Measurements from ENCODE around the gene LZTR1. TPM values are rescaled to one million over a fixed set of nuclear protein-coding genes. Genes with fewer than 3 reads are reported as not detected.

LZTR1 gene
- polyA plus RNA-seq, 6 donors from 2014 or later, result 3.6 to 15.0 (median 9.3) TPM

- DNase-seq, result no peak
- Mint-ChIP-seq H3K36me3 (no peaks in the 10 kb centered on the region), H3K9me3 (peaks cover 0 to 4% (median 0%) of the 10 kb centered on the region in 7 donors), H3K4me3 (peak overlapping the region in 1 of 8 donors; percentile 10), H3K27me3 (peaks cover 0 to 34% (median 8%) of the 10 kb centered on the region in 3 donors), H3K27ac (no peak overlapping the region), H3K4me1 (peaks cover 14 to 30% (median 28%) of the 10 kb centered on the region in 3 donors)
- no peak for ATAC-seq (ENCODE audit: low read depth in 2 of 2)
Observed at GRCh38 chr22:20974336-20974955, 7.7 kb upstream of the LZTR1 start.

GRCh38 chr22:20975541-20976290 lies 6.4 kb upstream of the LZTR1 start:
- no peak for DNase-seq
- Mint-ChIP-seq H3K27me3 (peaks cover 0 to 37% (median 8%) of the 10 kb centered on the region in 3 donors), H3K4me1 (peaks cover 22 to 41% (median 31%) of the 10 kb centered on the region in 3 donors), H3K4me3 (peak overlapping the region in 1 of 8 donors; percentile 54), H3K36me3 (no peaks in the 10 kb centered on the region), H3K27ac (peak overlapping the region in 1 of 6 donors; percentile 14), H3K9me3 (peaks cover 0 to 4% (median 0%) of the 10 kb centered on the region in 7 donors)
- ATAC-seq (ENCODE audit: low read depth in 2 of 2), result no peak

GRCh38 chr22:20976291-20976877 lies 5.7 kb upstream of the LZTR1 start:
- Mint-ChIP-seq H3K27ac (peak overlapping the region in 1 of 6 donors; percentile 34), H3K4me1 (peaks cover 25 to 44% (median 34%) of the 10 kb centered on the region in 3 donors), H3K4me3 (peak overlapping the region in 1 of 8 donors; percentile 55), H3K27me3 (peaks cover 0 to 37% (median 8%) of the 10 kb centered on the region in 3 donors), H3K36me3 (no peaks in the 10 kb centered on the region), H3K9me3 (peaks cover 0 to 4% (median 0%) of the 10 kb centered on the region in 7 donors)
- DNase-seq (no peak), ATAC-seq (ENCODE audit: low read depth in 2 of 2) (no peak)

GRCh38 chr22:20977019-20977418 lies 5.1 kb upstream of the LZTR1 start:
- H3K27ac Mint-ChIP-seq, result peak overlapping the region in 1 of 6 donors; percentile 34
- ATAC-seq (ENCODE audit: low read depth in 2 of 2) (no peak), DNase-seq (no peak)
- peak overlapping the region in 1 of 8 donors; percentile 55 for H3K4me3 Mint-ChIP-seq
- H3K36me3 Mint-ChIP-seq, result no peaks in the 10 kb centered on the region
- H3K4me1 Mint-ChIP-seq, result peaks cover 23 to 41% (median 31%) of the 10 kb centered on the region in 3 donors
- peaks cover 0 to 4% (median 0%) of the 10 kb centered on the region in 7 donors for H3K9me3 Mint-ChIP-seq
- H3K27me3 Mint-ChIP-seq, result peaks cover 0 to 37% (median 8%) of the 10 kb centered on the region in 3 donors

GRCh38 chr22:20977516-20978170 lies 4.5 kb upstream of the LZTR1 start:
- Mint-ChIP-seq H3K4me3 (no peak overlapping the region), H3K27me3 (peaks cover 0 to 37% (median 8%) of the 10 kb centered on the region in 3 donors), H3K9me3 (peaks cover 0 to 4% (median 0%) of the 10 kb centered on the region in 7 donors), H3K36me3 (no peaks in the 10 kb centered on the region), H3K27ac (no peak overlapping the region), H3K4me1 (peaks cover 26 to 38% (median 32%) of the 10 kb centered on the region in 3 donors)
- DNase-seq, result no peak
- ATAC-seq (ENCODE audit: low read depth in 2 of 2), result no peak

DNA sequence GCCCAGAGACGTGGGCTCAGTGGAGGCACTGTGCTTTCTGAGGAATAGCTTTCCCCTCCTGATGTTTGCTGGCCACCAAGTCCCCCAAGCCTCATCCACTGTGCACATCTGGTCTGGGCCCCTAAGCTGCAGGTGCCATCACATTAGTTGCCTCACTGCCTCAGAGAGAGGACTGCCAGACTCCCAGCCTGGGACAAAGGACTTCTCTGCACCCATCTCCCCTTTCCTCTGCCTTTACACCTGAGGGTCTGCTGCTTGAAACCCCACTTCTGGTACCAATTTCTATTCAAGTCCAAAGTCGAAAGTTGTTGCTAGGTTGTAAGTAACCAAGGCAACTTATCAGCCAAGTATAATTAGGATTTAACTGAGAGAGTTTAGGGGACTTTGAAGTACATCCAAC lies 3.7 kb upstream of the LZTR1 start:
- H3K4me3 Mint-ChIP-seq, result peak overlapping the region in 2 of 8 donors; percentile 62 to 91
- H3K27ac Mint-ChIP-seq, result peak overlapping the region in 1 of 6 donors; percentile 66
- H3K36me3 Mint-ChIP-seq, result no peaks in the 10 kb centered on the region
- H3K4me1 Mint-ChIP-seq, result peaks cover 29 to 40% (median 31%) of the 10 kb centered on the region in 3 donors
- H3K27me3 Mint-ChIP-seq, result peaks cover 0 to 37% (median 8%) of the 10 kb centered on the region in 3 donors
- no peak for ATAC-seq (ENCODE audit: low read depth in 2 of 2)
- DNase-seq, result no peak
- peaks cover 0 to 4% (median 0%) of the 10 kb centered on the region in 7 donors for H3K9me3 Mint-ChIP-seq

DNA sequence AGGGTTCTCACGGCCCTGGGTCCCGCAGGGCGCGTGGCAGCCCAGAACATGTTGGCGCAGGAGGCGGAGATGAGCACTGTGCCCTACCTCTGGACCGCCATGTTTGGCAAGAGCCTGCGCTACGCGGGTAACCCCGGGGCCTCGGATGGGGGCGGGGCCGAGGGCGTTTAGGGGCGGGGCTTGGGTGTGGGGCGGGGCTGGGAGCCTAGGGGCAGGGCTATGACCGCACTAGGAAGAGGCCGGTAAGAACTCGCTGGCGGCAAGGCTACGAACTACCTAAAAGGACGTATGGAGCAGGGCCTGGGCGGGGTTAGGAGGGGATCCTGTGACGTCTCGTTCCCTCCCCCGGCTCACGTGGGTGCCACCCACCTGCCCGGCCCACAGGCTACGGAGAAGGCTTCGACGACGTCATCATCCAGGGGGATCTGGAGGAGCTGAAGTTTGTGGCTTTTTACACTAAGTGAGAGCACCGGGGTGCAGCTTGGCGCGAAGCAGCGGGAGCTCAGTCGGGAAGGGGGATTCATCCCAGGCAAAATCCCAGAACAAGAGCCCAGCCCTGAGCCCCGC lies 2.8 kb upstream of the LZTR1 start:
- Mint-ChIP-seq H3K4me1 (peaks cover 34 to 46% (median 40%) of the 10 kb centered on the region in 3 donors), H3K36me3 (no peaks in the 10 kb centered on the region), H3K9me3 (peaks cover 0 to 4% (median 0%) of the 10 kb centered on the region in 7 donors), H3K27ac (peak overlapping the region in 5 of 6 donors; percentile 14 to 94 (median 72)), H3K4me3 (peak overlapping the region; percentile 56 to 91 (median 74)), H3K27me3 (peaks cover 0 to 37% (median 8%) of the 10 kb centered on the region in 3 donors)
- DNase-seq (peak; percentile 58), ATAC-seq (ENCODE audit: low read depth in 2 of 2) (peak; percentile 70 to 76)

DNA sequence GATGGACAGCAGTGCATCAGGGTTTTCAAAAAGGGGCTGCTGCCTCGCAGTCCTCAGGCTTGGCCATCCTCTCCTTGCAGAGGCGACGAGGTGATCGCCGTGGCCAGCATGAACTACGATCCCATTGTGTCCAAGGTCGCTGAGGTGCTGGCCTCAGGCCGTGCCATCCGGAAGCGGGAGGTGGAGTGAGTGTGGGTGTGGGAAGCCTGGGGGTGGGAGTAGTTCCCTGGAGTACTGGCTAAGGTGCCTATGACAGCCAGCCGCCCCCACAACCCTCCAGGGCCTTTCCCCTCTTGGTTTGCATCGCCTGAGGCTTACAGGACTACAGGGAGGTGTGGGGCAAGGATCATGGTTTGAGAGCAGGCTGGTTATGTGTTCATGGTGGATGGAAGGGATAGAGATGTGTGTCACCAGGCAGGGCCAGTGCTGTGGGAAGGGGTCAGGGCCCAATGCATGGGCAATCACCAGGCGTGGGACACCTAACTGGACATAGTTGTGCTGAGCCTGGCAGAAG lies 2.1 kb upstream of the LZTR1 start:
- no peak for ATAC-seq (ENCODE audit: low read depth in 2 of 2)
- DNase-seq, result no peak
- Mint-ChIP-seq H3K27ac (peak overlapping the region in 2 of 6 donors; percentile 31 to 89), H3K4me1 (peaks cover 34 to 46% (median 40%) of the 10 kb centered on the region in 3 donors), H3K9me3 (peaks cover 0 to 4% (median 0%) of the 10 kb centered on the region in 7 donors), H3K27me3 (peaks cover 0 to 37% (median 8%) of the 10 kb centered on the region in 3 donors), H3K36me3 (no peaks in the 10 kb centered on the region), H3K4me3 (peak overlapping the region in 6 of 8 donors; percentile 29 to 91 (median 54))

DNA sequence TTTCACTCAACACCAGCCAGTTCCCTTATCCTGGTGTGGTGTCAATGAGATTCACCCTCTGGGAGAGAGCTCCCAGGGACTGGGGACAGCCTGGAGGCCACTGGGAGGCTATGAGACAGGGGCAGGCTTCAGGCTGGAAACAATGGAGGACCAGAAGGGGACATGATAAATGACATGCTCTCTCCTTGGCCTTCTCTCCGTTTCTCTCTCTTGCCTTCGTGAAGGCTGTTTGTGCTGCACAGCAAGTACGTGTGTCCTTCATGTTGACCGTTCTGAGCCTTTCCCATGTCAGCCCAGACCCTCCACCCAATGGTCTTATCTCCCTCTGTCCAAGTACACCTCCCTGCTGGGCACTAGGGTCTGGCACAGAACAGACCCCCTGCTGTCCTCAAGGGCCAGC lies 1.6 kb upstream of the LZTR1 start:
- no peak for ATAC-seq (ENCODE audit: low read depth in 2 of 2)
- Mint-ChIP-seq H3K4me1 (peaks cover 34 to 46% (median 40%) of the 10 kb centered on the region in 3 donors), H3K36me3 (no peaks in the 10 kb centered on the region), H3K9me3 (peaks cover 0 to 4% (median 0%) of the 10 kb centered on the region in 7 donors), H3K27ac (peak overlapping the region in 3 of 6 donors; percentile 79 to 90 (median 81)), H3K27me3 (peaks cover 0 to 34% (median 7%) of the 10 kb centered on the region in 3 donors), H3K4me3 (peak overlapping the region in 7 of 8 donors; percentile 29 to 95 (median 89))
- DNase-seq, result no peak

GRCh38 chr22:20980938-20981722 lies 967 bp upstream of the LZTR1 start:
- peak overlapping the region; percentile 79 to 95 (median 90) for H3K27ac Mint-ChIP-seq
- peaks cover 34 to 46% (median 40%) of the 10 kb centered on the region in 3 donors for H3K4me1 Mint-ChIP-seq
- DNase-seq, result no peak
- H3K9me3 Mint-ChIP-seq, result peaks cover 0 to 4% (median 0%) of the 10 kb centered on the region in 7 donors
- ATAC-seq (ENCODE audit: low read depth in 2 of 2), result no peak
- H3K4me3 Mint-ChIP-seq, result peak overlapping the region; percentile 86 to 96 (median 94)
- no peaks in the 10 kb centered on the region for H3K36me3 Mint-ChIP-seq
- peaks cover 0 to 28% (median 1%) of the 10 kb centered on the region in 3 donors for H3K27me3 Mint-ChIP-seq

GRCh38 chr22:20982563-20982882 lies 426 bp downstream of the LZTR1 start:
- H3K27me3 Mint-ChIP-seq, result peaks cover 0 to 17% (median 0%) of the 10 kb centered on the region in 3 donors
- ATAC-seq (ENCODE audit: low read depth in 2 of 2) (no peak), DNase-seq (no peak)
- peak overlapping the region; percentile 63 to 98 (median 80) for H3K27ac Mint-ChIP-seq
- H3K4me3 Mint-ChIP-seq, result peak overlapping the region; percentile 86 to 96 (median 94)
- peaks cover 0 to 4% (median 0%) of the 10 kb centered on the region in 7 donors for H3K9me3 Mint-ChIP-seq
- H3K36me3 Mint-ChIP-seq, result peaks cover 0 to 5% of the 10 kb centered on the region in 2 donors
- H3K4me1 Mint-ChIP-seq, result peaks cover 38 to 46% (median 40%) of the 10 kb centered on the region in 3 donors

Data from naive B cell (primary cell).